Neuronal stem cell (in vitro differentiated cells): ENCODE data around the gene KCNRG.

ENCODE experiments used
- DNase-seq: peaks from one replicate; pipeline ENCODE4 v3.0.0-alpha.2; 2013; ENCODE audit warnings: low spot score
- H2AFZ ChIP-seq: one replicate; pipeline ENCODE4 v1.6.1; 2013; ENCODE audit warnings: mild to moderate bottlenecking, low read length, inconsistent platforms
- H2AK5ac ChIP-seq: 2 replicates; pipeline ENCODE4 v1.6.1; 2013; ENCODE audit warnings: low read depth, mild to moderate bottlenecking, inconsistent platforms, low read length, moderate library complexity, mixed read lengths
- H2BK120ac ChIP-seq: 2 replicates; pipeline ENCODE4 v1.6.1; 2013; ENCODE audit warnings: low read depth, mild to moderate bottlenecking, inconsistent platforms, low read length, moderate library complexity, mixed read lengths
- H2BK12ac ChIP-seq: one replicate; pipeline ENCODE4 v1.6.1; 2013; ENCODE audit warnings: low read length, inconsistent platforms
- H2BK15ac ChIP-seq: 2 replicates; pipeline ENCODE4 v1.6.1; 2013; ENCODE audit warnings: mild to moderate bottlenecking, low read length, inconsistent platforms, mixed read lengths
- H2BK5ac ChIP-seq: one replicate; pipeline ENCODE4 v1.6.1; 2013; ENCODE audit warnings: inconsistent platforms, mild to moderate bottlenecking, low read length, moderate library complexity
- H3K14ac ChIP-seq: one replicate; pipeline ENCODE4 v1.6.1; 2013; ENCODE audit warnings: low read length, inconsistent platforms
- H3K18ac ChIP-seq: 2 replicates; pipeline ENCODE4 v1.6.1; 2013; ENCODE audit warnings: low read length, inconsistent platforms
- H3K23ac ChIP-seq: 2 replicates; pipeline ENCODE4 v1.6.1; 2013; ENCODE audit warnings: low read depth, mild to moderate bottlenecking, mixed read lengths, low read length, inconsistent platforms; ENCODE audit not compliant: poor library complexity
- H3K27ac ChIP-seq: replicated peaks from 3 replicates; pipeline ENCODE4 v1.5.1; 2013; ENCODE audit warnings: low read length, inconsistent platforms
- H3K27me3 ChIP-seq, 3 experiments: 2 replicates each; pipeline ENCODE4 v1.6.1; 2013; ENCODE audit warnings: low read length in 3 of 3, mild to moderate bottlenecking in 2 of 3, inconsistent platforms in 1 of 3, low read depth in 1 of 3, mixed read lengths in 1 of 3, moderate library complexity in 1 of 3; ENCODE audit not compliant: control insufficient read depth in 3 of 3, insufficient read depth in 3 of 3
- H3K36me3 ChIP-seq, 2 donors: replicated peaks in 1 of 2; 2 replicates each; pipeline ENCODE4 v1.6.1; 2013; ENCODE audit warnings: low read length in 2 of 2; ENCODE audit not compliant: control insufficient read depth in 2 of 2, insufficient read depth in 2 of 2
- H3K4ac ChIP-seq: 2 replicates; pipeline ENCODE4 v1.6.1; 2013; ENCODE audit warnings: inconsistent platforms, mild to moderate bottlenecking, low read length, moderate library complexity
- H3K4me1 ChIP-seq, 2 donors: 1 replicate in 1 of 2; 2 replicates in 1 of 2; pipeline ENCODE4 v1.6.1; 2013; ENCODE audit warnings: low read length in 2 of 2, low read depth in 1 of 2; ENCODE audit not compliant: control insufficient read depth in 2 of 2, insufficient read depth in 1 of 2
- H3K4me2 ChIP-seq: one replicate; pipeline ENCODE4 v1.6.1; 2013; ENCODE audit warnings: mild to moderate bottlenecking, low read length, inconsistent platforms; ENCODE audit not compliant: insufficient read depth, poor library complexity, severe bottlenecking
- H3K4me3 ChIP-seq, 2 donors: 2 replicates each; pipeline ENCODE4 v1.5.1; 2013; ENCODE audit warnings: low read length in 2 of 2, mild to moderate bottlenecking in 2 of 2, inconsistent platforms in 1 of 2, moderate library complexity in 1 of 2
- H3K79me1 ChIP-seq: one replicate; pipeline ENCODE4 v1.6.1; 2013; ENCODE audit warnings: low read depth, mild to moderate bottlenecking, inconsistent platforms, low read length, moderate library complexity
- H3K9ac ChIP-seq: one replicate; pipeline ENCODE4 v1.6.1; 2013; ENCODE audit warnings: mild to moderate bottlenecking, low read depth, low read length, inconsistent platforms; ENCODE audit not compliant: poor library complexity
- H3K9me3 ChIP-seq, 2 donors: replicated peaks in 1 of 2; 2 replicates each; pipeline versions ENCODE3 to v1.6.1; 2013; ENCODE audit warnings: low read length in 2 of 2, mild to moderate bottlenecking in 2 of 2, inconsistent platforms in 1 of 2, low read depth in 1 of 2, mixed read lengths in 1 of 2, moderate library complexity in 1 of 2; ENCODE audit not compliant: control insufficient read depth in 2 of 2, insufficient read depth in 1 of 2
- H4K8ac ChIP-seq: one replicate; pipeline ENCODE4 v1.6.1; 2013; ENCODE audit warnings: low read depth, mild to moderate bottlenecking, inconsistent platforms, low read length, moderate library complexity
- H4K91ac ChIP-seq: one replicate; pipeline ENCODE4 v1.6.1; 2013; ENCODE audit warnings: low read length, low read depth, mild to moderate bottlenecking, inconsistent platforms; ENCODE audit not compliant: poor library complexity
- WGBS, 2 donors: extraction: QIAGEN DNeasy Blood & Tissue Kit; methylation state at CpG; one replicate each; pipeline ENCODE4 v1.1.7; 2013; ENCODE audit warnings: missing lambda C conversion rate in 2 of 2, mixed read lengths in 1 of 2; ENCODE audit not compliant: insufficient read length in 2 of 2, insufficient replicate concordance in 1 of 2; ENCODE audit errors: extremely low coverage in 2 of 2; 5-methylcytosine and 5-hydroxymethylcytosine counted together

Gene KCNRG

DNA sequence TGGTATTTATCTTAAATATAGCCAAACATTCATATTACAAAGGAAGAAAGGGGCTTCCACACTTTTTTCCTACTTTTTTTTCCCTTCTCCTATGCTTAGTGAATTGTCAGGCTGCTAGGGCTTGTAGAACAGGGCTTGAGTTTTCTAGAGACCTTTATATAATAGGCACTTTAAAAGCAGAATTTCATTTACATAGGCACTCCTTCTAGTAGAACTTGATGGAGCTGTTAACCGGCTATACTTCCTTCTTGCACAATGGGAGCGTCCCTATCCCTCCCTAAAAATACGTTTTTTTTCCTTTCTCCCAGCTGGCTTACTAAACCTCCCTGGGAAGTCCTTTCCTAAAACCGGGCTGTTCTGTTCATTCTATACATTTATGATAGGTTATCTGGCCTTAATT, 17.3 kb upstream of the KCNRG start:
- Histone ChIP-seq H3K4me1 (peaks cover 0 to 5% of the 10 kb centered on the region in 2 donors), H3K14ac (no peak overlapping the region), H3K18ac (no peak overlapping the region), H3K9ac (no peak overlapping the region), H3K23ac (no peak overlapping the region), H4K8ac (no peak overlapping the region), H2BK12ac (no peak overlapping the region), H3K4ac (no peak overlapping the region), H3K9me3 (no peaks in the 10 kb centered on the region), H2BK120ac (no peak overlapping the region), H2BK15ac (no peak overlapping the region), H3K27me3 (no peaks in the 10 kb centered on the region), H3K4me3 (peak overlapping the region in 1 of 2 donors; percentile 85), H2AK5ac (no peak overlapping the region), H3K4me2 (peak overlapping the region; percentile 47), H4K91ac (no peak overlapping the region), H3K79me1 (peaks cover 2% of the 10 kb centered on the region), H3K36me3 (peaks cover 9 to 54% of the 10 kb centered on the region in 2 donors), H2BK5ac (no peak overlapping the region), H2AFZ (no peak overlapping the region), H3K27ac (peak overlapping the region; percentile 14)
- no CpG with 5 or more reads among the region's 4 CpGs for WGBS, 2 donors
- DNase-seq = no peak

DNA sequence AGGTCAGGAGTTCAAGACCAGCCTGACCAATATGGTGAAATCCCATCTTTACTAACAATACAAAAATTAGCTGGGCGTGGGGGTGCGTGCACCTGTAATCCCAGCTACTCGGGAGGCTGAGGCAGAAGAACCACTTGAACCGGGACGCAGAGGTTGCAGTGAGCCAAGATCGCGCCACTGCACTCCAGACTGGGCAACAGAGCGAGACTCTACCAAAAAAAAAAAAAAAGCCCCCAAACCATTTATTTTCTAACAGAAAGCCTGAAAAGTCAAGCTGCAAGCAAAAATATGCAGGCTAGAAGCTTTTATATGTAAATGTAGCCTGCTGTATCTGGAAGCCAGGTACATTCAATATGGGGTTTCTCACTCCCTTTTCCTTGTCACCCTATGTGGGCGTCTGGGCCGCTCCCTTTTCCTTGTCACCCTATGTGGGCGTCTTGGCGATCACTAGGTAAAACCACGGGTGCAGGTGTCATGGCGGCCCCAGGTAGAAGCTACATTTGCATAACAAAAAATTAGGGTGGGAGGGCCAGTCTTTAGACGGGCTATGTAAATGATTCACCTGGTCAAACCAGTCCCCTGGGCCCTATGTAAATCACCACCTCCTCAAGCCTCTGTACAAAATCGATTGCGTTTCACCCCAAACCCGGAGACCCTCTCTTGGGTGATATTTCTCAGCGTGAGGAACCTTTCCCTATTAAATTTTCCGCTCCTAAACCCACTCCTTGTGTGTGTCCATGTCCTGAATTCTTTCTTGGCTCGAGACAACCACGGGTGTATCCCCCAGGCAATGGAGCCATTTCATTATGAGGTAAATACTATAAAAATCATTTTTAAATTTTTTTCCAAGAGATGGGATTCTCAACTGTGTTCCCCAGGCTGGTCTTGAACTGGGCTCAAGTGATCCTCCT, 16.3 kb upstream of the KCNRG start:
- Histone ChIP-seq H3K4ac (no peak overlapping the region), H3K79me1 (peaks cover 2% of the 10 kb centered on the region), H3K4me3 (no peak overlapping the region), H2AK5ac (no peak overlapping the region), H3K27ac (no peak overlapping the region), H3K4me2 (no peak overlapping the region), H3K36me3 (peaks cover 9 to 64% of the 10 kb centered on the region in 2 donors), H3K18ac (no peak overlapping the region), H4K8ac (no peak overlapping the region), H3K4me1 (peaks cover 0 to 5% of the 10 kb centered on the region in 2 donors), H3K9ac (no peak overlapping the region), H2BK12ac (no peak overlapping the region), H3K23ac (no peak overlapping the region), H3K14ac (no peak overlapping the region), H2BK15ac (no peak overlapping the region), H3K27me3 (no peaks in the 10 kb centered on the region), H2BK120ac (no peak overlapping the region), H4K91ac (no peak overlapping the region), H2AFZ (no peak overlapping the region), H3K9me3 (no peaks in the 10 kb centered on the region), H2BK5ac (no peak overlapping the region)
- no peak for DNase-seq
- no CpG with 5 or more reads among the region's 22 CpGs for WGBS, 2 donors

- no peak overlapping the region for H2BK120ac ChIP-seq
- no peak overlapping the region for H3K4me2 ChIP-seq
- H3K9ac ChIP-seq = no peak overlapping the region
- H3K4ac ChIP-seq = no peak overlapping the region
- no peak overlapping the region for H2BK12ac ChIP-seq
- H3K14ac ChIP-seq = no peak overlapping the region
- WGBS, 2 donors = no CpG with 5 or more reads among the region's 1 CpG
- H3K27me3 ChIP-seq = no peaks in the 10 kb centered on the region
- H3K23ac ChIP-seq = no peak overlapping the region
- no peak overlapping the region for H2BK5ac ChIP-seq
- H2AFZ ChIP-seq = no peak overlapping the region
- no peak overlapping the region for H2AK5ac ChIP-seq
- H4K91ac ChIP-seq = no peak overlapping the region
- H2BK15ac ChIP-seq = no peak overlapping the region
- no peak overlapping the region for H3K18ac ChIP-seq
- peaks cover 14 to 82% of the 10 kb centered on the region in 2 donors for H3K36me3 ChIP-seq
- no peak overlapping the region for H3K27ac ChIP-seq
- no peak for DNase-seq
- H3K79me1 ChIP-seq = peaks cover 2% of the 10 kb centered on the region
- no peak overlapping the region for H4K8ac ChIP-seq
- H3K9me3 ChIP-seq = no peaks in the 10 kb centered on the region
- H3K4me3 ChIP-seq = no peak overlapping the region
- peaks cover 0 to 2% of the 10 kb centered on the region in 2 donors for H3K4me1 ChIP-seq
These were observed 14.0 kb upstream of the KCNRG start for GRCh38 chr13:50001287-50001686.

DNA sequence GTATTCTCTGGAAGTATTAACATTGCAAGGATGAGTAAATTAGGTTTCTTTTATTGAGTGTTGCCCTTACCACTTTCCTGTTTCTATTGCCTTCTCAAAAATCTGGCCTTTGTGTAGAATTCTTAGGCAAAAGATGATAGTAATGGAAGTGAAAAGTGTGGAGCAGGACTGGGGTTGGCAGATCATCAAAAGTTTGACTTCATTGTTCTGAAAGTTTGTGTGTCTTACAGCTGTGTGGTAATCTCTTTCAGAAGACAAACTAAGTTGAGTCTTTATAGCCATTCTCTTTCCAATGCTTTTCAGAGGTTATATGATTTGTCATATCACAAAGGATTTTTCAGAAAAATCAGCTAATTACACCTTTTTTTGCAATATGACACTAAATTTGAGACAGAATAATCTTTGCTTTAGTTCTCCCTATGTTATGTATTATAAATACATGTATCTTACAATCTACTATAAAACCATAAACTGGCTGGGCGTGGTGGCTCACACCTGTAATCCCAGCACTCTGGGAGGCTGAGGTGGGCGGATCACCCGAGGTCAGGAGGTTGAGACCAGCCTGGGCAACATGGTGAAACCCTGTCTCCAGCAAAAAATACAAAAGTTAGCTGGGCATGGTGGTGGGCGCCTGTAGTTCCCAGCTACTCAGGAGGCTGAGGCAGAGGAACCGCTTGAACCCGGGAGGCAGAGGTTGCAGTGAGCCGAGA, 8.7 kb upstream of the KCNRG start:
- H2BK5ac ChIP-seq = no peak overlapping the region
- no peak overlapping the region for H3K4ac ChIP-seq
- no peak overlapping the region for H2BK15ac ChIP-seq
- no peak for DNase-seq
- H2AK5ac ChIP-seq = no peak overlapping the region
- H3K79me1 ChIP-seq = peaks cover 2% of the 10 kb centered on the region
- no peak overlapping the region for H3K4me2 ChIP-seq
- H2AFZ ChIP-seq = no peak overlapping the region
- peaks cover 16 to 81% of the 10 kb centered on the region in 2 donors for H3K36me3 ChIP-seq
- no peak overlapping the region for H3K14ac ChIP-seq
- no peak overlapping the region for H3K27ac ChIP-seq
- no peak overlapping the region for H4K91ac ChIP-seq
- no peak overlapping the region for H3K23ac ChIP-seq
- no peak overlapping the region for H4K8ac ChIP-seq
- no peak overlapping the region for H2BK12ac ChIP-seq
- H3K9me3 ChIP-seq = peaks cover 0 to 2% of the 10 kb centered on the region in 2 donors
- no peaks in the 10 kb centered on the region for H3K4me1 ChIP-seq
- H3K4me3 ChIP-seq = no peak overlapping the region
- H3K18ac ChIP-seq = no peak overlapping the region
- no peak overlapping the region for H3K9ac ChIP-seq
- WGBS, 2 donors = no CpG with 5 or more reads among the region's 7 CpGs
- no peaks in the 10 kb centered on the region for H3K27me3 ChIP-seq
- H2BK120ac ChIP-seq = no peak overlapping the region
